ENCODE results near the gene ROR2.
"Not testable (repeated sequence)": the region's sequence is repeated elsewhere in the genome, so short reads cannot be mapped to it uniquely, and the experiment has no call there.

ROR2 gene

DNA sequence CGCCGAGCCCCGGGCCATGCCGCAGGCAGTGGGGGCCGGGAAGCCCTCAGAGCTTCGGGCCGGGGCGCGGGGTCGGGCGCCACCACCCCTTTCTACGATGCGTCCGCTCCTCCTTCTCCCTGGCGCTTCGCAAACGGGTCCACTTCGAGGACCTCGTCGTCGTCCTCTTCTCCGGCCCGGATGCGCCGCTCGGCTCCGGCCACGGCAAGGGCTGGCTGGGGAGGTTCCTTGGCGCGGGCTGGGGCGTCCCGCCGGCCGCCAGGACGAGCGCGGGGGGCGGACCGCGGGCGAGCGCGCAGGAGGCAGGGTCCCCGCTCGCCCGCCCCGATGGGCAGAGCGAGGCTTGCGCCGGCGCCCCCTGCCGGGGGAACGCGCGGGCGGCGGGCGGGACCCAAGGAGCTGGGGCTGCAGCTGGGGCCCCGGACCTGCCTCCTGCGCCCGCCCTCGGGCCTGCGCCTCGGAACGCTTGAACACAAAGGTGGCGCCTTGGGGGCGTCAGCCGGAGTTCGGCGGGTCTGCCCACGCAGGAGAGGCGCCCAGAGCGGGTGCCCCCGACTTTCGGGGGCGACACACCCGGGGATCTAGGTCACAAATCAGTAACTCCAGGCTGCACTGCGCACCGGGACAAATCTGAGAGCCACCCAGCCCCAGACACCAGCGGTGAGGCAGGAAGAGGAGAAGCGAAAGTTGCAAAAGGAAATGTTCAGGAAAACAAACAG is at the start of gene ROR2:
Gene ROR2 (minus strand): TSS at position 283 of the 719 bp plus-strand sequence.
- intact Hi-C loops (cut with DNase I) = no loop called here

DNA sequence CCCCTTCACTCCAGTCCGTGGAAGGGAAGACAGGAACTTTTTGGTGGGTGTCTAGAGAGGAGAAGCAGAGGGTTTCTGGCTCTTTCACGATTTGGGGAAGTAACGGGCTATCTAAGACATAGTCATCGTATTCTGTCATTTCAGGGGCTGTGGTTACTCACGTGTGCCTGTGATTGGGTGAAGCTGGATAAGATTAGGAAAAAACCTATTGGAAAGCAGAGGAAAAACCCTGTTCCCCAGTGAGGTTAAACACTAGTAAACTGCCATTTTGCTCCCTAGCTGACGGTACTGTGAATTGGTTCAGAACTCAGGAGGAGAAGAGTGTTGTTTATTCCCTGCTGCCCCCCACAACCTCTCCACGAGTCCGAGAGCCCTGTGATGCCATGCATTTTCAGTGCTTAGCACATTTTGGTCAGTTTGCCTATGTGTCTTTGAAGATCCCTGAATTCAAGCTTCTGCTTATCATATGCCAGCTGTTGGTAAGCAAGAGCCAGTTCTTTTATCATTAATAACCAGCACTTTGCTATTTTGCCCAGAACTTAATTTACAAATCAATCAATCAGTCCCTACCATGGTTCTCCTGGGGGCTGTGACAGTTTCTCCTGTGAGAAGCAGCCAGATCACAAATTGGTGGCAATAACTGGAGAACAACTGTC is 45.1 kb upstream of the ROR2 start:
- no peak for DNase-seq
- intact Hi-C loops (cut with DNase I) = no loop called here

More for the DNA sequence above, at the start of gene ROR2:
- DNase-seq = peak in 31 of 42 donors; percentile 7 to 66 (median 35)

DNA sequence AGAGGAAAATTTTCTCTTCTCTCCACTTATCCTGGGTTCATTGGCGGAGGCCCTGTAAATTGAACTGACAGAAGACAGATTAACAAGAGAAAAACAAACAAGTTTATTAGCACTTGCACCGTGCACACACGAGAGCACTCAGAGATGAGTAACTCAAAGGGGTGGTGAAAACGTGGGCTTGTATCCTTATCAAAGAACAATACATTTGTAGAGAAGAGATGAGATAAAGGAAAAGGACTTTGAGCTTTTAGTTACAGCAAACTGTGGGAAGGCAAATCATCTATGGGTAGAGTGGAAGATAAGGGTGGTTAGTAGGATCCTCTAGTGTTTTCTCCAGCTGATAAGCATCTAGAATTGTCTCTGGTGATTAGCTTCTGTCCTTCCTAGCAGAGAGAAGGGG is 44.4 kb upstream of the ROR2 start:
- no peak for DNase-seq
- intact Hi-C loops (cut with DNase I) = no loop called here

DNA sequence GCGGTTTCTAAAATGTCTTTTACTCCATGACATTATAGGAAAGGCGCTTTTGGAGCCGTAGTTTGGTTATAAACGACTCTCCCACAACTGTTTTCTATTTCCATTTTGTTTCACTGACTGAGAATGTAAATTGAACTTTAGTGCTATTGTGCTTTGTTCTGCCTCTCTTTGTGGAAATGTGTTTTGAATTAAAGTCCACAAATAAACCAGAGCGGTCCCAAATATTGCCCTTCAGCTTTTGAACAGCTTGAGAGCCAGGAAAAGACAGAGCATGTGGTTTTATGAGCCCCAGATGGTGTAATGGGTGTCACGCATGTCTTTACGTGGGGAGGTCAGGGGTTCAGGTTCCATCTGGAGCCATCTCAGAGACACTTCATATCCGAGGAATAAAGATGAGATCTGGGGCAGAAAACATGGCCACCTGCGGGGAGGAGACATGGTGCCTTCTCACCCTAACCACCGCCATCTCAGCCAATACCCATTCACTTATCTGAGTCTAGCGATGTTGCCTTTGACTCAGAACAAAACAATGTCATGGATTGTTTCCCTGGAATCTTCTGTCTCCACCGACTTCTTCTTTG is 42.5 kb upstream of the ROR2 start:
- intact Hi-C loops (cut with DNase I) = no loop called here
- DNase-seq = no peak

DNA sequence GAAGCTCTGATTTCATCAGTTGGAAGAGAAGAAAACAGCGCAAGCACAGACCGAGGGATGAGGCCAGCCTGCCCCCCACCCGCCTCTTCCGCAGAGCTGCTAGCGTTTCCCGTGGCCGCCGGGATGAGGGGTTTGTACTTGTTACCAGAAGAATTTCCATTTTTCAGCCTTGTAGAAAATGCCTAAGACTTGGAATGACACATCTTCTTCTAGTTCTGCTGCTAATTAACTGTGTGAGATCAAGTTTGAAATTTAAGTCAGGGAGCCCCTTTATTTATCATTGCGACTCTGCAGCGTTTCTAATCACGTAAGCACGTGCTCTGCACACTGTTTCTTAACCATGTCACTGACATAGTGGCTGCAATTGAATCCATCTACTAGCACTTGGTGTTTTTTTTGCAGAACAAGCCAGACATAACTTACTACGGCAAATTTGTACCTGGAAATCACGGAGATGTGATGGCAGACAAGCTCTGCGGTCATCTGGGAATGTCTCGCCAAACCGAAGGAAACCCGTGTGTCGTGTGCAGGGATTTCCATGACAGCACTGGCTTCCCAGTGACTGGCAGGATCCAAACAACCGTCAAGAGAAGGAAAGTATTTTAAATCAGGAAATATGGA is 41.8 kb upstream of the ROR2 start:
- intact Hi-C loops (cut with DNase I) = no loop called here
- no peak for DNase-seq

DNA sequence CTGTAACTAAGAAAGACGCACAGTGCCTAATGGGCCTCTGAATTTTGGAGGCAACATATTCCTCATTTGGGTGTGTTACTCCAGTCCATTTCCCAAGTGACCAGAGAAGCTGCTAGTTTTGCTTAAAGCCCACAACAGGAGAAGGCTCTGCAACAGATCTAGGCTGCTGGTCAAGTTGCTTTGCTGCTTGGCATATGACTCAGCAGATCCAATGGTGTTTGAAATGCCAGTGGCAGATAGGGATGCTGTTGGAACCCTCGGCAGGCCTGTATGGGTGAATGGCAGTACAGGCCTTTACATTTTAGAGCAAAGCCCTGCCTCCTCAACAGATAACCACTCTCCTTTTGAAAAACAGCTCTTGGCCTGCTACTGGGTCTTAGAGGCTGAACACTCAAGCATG is 36.2 kb upstream of the ROR2 start:
- no peak for DNase-seq

DNA sequence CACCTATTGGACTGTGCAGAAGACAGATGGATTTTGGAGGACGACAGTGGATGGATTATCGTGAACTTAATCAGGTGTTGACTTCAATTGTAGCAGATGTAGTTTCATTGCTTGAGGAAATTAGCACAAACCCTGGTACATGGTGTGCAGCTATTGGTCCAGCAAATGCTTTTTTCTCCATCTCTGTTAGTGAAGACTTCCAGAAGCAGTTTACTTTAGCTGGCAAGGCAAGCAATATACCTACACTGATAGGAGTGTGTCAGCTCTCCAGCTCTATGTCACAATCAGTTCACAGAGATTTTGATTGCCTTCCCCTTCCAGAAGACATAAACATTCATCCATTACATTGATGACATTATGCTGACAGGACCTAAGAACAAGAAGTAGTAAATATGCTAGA is 35.7 kb upstream of the ROR2 start:
- intact Hi-C loops (cut with DNase I) = no loop called here
- no peak for DNase-seq

More for the DNA sequence above, 36.2 kb upstream of the ROR2 start:
- intact Hi-C loops (cut with DNase I) = no loop called here

DNA sequence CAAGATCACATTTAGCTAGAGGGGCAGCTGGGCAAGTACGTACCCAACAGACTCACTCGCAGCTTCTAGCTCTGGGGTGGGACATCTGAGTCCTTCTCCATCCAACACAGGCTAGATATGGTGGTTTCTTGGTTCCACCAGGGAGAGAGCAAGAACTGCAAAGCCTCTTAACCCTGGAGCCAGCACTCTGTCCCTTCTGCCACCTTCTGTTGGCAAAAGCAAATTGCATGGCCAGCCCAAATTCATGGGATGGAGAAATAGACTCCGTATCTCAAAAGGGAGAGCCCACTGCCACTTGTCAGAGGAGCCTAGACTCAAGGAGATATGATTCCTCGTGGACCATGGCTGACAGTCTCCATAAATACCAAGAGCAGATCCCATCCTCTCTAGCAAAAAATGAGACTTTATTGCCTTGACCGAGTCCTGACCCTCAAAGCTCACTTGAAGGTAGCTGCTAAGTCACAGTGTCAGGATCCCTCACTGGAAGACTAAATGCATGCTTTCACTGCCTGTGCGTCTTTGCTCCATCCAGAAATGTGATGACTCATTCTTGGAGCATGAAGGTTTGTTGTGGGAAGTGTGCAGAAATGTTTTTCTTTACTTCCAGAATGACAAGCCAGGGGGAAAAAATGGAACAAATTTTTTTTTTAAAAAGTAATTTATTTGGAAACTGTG is 28.8 kb upstream of the ROR2 start:
- intact Hi-C loops (cut with DNase I) = no loop called here
- DNase-seq = peak in 1 of 42 donors; percentile 3

DNA sequence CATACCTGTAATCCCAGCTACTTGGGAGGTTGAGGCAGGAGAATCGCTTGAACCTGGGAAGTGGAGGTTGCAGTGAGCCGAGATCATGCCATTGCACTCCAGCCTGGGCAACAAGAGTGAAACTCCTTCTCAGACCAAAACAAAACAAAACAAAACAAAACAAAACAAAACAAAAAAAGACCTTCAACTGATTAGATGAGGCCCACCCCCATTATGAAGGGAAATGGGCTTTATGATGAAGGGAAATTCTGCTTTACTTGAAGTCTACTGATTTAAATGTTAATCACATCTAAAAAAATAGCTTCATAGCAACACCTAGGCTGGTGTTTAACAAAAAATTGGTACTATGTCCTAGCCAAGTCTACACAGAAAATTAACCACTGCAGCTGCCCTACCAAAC is 25.2 kb upstream of the ROR2 start:
- DNase-seq; intact Hi-C loops (cut with DNase I): not testable (repeated sequence)

DNA sequence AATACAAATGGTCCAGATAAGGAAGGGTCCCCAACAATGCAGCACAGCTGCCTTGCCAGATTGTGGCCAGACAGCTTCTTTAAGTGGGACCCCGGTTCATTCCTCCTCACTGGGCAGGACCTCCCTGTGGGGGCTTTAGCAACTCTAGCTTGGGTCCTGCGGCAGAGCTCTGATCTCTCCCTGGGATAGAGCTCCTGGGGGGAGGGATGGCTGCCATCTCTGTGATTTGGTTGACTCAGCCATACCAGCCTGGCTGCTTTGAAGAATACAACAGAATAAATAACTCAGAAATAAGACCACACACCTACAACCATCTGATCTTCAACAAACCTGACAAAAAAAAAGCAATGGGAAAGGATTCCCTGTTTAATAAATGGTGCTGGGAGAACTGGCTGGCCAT is 22.7 kb upstream of the ROR2 start:
- intact Hi-C loops (cut with DNase I) = no loop called here
- no peak for DNase-seq

DNA sequence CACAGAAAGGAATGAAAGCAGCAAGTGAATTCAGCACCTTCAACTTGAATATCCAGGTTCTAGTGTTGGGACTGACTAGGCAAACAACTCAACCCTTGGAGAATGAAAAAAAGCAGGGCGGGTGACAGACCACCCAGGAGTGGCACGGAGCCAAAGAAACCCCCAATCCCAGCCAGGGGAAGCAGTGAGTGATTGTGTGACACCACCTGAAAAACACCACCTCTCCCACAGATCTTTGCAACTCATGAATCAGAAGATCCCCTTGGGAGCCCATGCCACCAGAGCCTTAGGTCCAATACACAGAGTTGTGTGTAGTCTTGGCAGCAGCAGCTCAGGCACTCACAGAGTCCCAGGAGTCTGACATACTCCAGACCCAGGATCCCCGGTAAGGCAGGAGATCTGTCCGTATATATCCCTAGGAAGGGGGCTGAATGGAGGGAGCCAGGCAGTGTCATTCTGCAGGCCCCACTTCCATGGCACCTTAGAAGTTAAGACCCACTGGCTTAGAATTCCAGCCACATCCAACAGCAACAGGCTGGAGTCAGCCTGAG is 22.1 kb upstream of the ROR2 start:
- intact Hi-C loops (cut with DNase I) = no loop called here
- no peak for DNase-seq

DNA sequence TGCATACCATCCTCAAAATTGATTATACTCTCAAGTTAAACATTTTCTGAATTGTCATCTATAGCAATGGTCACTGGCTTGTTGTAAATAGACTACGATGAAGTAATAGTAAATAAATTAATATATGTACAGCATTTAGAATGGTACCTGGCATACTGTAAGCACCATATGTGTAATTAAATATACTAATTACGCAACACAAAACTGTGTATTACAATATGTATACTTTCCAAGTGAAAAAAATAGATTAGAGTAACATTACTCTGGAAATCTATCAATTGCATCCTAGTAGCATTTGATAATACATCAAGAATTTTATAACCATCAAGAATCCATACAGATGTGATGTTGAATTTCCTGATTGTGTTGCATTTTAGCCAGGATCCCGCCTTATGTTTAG is 17.2 kb upstream of the ROR2 start:
- intact Hi-C loops (cut with DNase I) = no loop called here
- DNase-seq = no peak

DNA sequence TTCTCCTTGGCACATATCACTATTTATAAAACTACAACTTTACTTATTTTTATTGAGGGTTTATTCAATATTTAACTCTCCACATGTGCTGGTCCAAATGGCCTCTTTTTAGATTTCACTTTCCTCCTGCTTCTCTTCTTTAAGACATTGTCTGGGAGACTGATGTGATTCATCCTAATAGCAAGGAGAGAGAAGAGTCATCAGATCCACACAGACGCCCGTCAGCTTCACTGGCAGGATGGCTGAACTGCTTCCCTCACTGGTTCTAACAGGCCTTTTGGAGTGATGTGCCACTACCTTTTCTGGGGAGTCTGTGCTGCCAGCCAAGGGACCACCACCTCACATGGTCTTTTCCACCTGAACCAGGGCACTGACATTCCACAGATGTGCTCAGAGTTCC is 16.5 kb upstream of the ROR2 start:
- no peak for DNase-seq
- intact Hi-C loops (cut with DNase I) = no loop called here

DNA sequence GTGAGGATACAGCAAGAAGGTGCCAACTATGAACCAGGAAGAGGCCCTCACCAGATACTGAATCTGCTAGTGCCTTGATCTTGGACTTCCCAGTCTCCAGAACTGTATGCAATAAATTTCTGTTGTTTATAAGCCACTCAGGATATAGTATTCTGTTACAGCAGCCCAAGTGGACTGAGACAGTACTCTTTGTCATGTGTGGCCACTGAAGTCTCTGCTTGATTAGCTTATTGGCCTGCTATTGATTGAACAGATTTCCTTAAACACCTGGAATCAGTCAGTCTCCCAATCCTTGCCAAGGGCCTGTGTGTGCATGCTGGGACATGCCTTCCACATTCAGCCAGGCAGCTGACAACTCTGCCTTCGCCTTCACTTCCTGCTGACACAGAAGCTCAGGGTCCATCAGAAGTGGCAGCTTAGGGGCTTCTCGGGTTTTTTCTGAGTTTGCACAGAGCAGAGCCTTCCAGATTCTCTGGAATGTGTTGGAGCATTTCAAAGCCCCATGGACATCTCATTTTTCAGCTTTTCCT is 13.7 kb upstream of the ROR2 start:
- intact Hi-C loops (cut with DNase I) = no loop called here
- DNase-seq = no peak

DNA sequence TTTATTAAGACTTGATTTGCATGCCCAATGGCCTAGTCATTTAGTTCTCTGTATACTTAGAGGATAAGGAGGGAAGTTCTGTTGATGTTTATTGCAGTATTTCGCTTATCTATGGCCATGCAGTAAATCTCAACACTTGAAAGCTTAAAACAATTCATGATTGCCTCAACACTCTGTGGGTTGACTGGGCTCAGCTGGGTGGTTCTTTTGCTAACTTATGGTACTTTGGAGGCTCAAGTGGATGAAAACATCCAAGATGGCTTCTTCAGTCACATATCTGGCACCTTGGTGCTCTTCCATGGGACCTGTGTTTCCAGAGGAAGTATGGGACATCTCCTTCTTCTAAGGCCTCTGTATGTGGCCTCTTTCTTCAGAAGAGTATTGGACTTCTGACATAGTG is 10.3 kb upstream of the ROR2 start:
- intact Hi-C loops (cut with DNase I) = no loop called here
- no peak for DNase-seq

DNA sequence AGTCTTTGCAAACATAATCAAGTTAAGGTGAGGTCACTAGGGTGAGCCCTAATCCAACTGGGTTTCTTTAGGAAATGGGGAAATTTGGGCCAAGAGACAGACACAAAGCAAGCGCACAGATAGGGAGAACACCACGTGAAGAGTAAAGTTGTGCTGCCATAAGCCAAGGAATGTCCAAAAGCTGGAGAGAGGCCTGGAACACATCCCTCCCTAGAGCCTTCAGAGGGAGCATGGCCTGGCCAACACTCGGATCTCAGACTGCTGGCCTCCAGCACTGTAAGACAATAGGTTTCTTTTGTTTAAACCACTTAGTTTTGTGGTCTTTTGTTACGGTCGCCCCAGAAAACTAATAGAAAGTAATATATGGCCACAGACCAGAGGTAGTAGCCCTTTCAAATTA is 8.1 kb upstream of the ROR2 start:
- DNase-seq = no peak
- intact Hi-C loops (cut with DNase I) = no loop called here

DNA sequence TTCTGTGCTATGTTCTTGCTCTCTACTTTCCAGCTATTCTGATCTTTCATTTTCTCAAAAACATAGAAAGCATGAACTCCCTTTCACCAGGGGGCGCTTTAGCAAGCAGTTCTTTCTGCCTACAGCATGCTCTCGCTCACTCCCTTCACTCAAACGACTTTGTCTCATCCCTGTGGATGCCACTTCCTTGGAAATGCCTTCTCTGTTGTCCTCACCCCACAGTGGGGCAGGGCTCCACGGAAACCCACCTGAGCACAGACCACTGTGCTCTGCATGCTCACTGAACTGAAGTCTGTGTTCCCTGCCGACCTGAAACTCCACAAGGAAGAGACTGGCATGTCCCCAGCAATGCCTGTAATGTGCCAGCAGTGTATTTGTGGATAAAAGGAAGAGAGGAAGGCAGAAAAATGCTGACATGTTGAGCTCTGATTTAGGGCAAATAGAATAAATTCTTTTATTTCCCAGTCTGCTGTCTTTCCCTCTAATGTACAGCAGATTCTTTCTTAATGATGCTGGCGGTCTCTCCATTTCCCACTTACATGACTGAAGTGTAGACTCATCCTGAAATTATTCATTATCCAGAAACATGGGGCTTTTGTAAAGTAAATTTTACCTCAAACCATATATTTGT is 4.9 kb upstream of the ROR2 start:
- DNase-seq = peak in 28 of 42 donors; percentile 8 to 70 (median 38)
- intact Hi-C loops (cut with DNase I) = no loop called here

DNA sequence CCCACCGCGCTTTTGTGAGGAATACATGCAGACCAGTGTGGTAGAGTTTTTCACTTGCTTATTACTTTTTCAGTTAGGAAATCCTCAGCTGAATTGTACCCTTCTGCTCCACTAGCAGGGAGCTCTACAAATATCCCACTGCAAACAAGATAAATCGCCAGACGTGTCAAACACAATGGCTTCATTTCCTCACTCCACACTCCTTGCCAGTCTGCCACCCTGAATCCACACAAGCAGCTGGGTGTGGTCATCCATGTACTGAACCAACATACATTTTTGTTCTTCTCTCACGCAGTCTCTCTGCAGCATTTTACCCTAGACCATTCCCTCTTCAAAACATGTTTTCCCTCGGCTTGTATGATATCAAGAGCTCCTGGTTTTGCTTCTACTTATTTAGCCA is 3.7 kb upstream of the ROR2 start:
- no peak for DNase-seq
- intact Hi-C loops (cut with DNase I) = no loop called here

Data from head of caudate nucleus (tissue), 42 donors.